Suprapubic skin (tissue), 3 donors: Measurements from ENCODE around the gene LARP4B.

ENCODE experiments used
- CTCF ChIP-seq, 2 donors: fragments of 200-600 bp in 1 of 2; fragments of 450-650 bp in 1 of 2; sonication (generic) in 1 of 2; IDR thresholded peaks; one replicate each; pipeline ENCODE4 v1.5.1; 2016 to 2019; ENCODE audit warnings: antibody characterized with exemption in 2 of 2, mild to moderate bottlenecking in 1 of 2, moderate library complexity in 1 of 2
- POLR2AphosphoS5 ChIP-seq, 3 donors: sonication (generic); formaldehyde crosslinking; IDR thresholded peaks; one replicate each; pipeline ENCODE4 v1.6.1; 2017; ENCODE audit warnings: antibody characterized with exemption in 3 of 3

- TF ChIP-seq CTCF (IDR thresholded peaks at IDR 0.05), result no peak
- TF ChIP-seq POLR2AphosphoS5 (IDR thresholded peaks at IDR 0.05), result no peak
Observed at GRCh38 chr10:786633-787474, 144.7 kb downstream of the LARP4B start.
